Stimulated activated CD4-positive, alpha-beta T cell treated with anti-CD3 and anti-CD28 coated beads, Interleukin-15, amount 100 ng/mL, for 48 hours (primary cell): ENCODE measurements around the gene TNFRSF13B.
"Not testable (repeated sequence)": the region's sequence is repeated elsewhere in the genome, so short reads cannot be mapped to it uniquely, and the experiment has no call there.

ENCODE experiments used
- DNase-seq, 2 donors: peaks; one replicate each; pipeline ENCODE4 v3.0.0-alpha.2; 2020; ENCODE audit warnings: low read depth in 2 of 2

TNFRSF13B gene

DNA sequence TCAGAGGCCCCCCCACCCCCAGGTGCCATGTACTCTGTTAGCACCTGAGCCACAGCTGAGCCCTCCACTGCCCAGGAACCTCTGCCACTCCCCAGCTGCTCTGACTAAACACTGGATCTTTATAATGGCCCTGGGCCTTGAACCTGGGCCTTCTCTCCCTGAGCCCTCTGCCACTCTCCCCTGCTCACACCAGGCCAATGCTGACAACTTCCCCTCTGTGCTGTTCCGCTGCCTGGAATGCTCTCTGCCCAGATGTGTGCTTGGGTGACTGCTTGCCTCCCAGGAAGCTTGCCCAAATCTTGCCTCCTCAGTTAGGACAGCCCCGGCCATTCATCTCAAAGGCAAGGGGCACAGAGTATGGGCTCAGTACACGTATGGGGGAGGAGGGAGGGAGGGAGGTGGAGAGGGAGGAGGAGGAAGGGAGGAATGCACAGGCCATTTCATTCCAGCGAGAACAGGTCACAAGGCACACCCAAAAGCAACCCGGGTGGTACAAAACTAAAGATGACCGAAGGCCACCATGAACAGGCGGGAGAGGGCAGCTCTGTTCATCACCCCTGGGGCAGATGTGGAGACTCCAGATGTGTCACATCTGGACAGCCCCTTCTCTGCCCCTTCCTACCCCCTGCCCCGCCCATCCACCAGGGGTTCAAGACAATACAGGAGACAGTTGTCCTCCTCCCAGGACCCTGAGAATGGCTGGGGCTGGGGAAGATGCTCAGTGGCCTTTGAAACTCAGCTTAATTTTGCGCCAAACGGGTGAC, 15.3 kb upstream of the TNFRSF13B start:
- no peak for DNase-seq

DNA sequence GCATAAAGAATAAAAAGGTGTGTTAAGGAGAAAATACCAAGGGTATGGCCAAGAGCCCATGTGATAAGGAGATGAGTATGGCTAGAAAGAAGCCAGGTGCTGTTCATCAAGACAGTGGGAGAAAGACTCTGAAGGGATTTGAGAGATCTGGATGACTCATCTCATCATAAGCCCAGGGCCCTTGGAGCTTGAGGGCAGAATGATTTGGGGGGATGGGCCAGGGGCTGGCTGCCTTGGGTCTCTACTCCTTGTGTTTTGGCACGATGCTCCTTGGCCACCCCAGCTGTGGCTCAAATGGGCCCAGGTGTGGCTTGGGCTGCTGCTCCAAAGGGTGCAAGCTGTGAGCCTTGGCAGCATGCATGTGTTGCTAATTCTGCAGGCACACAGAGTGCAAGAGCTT, 14.5 kb upstream of the TNFRSF13B start:
- DNase-seq, result no peak

DNA sequence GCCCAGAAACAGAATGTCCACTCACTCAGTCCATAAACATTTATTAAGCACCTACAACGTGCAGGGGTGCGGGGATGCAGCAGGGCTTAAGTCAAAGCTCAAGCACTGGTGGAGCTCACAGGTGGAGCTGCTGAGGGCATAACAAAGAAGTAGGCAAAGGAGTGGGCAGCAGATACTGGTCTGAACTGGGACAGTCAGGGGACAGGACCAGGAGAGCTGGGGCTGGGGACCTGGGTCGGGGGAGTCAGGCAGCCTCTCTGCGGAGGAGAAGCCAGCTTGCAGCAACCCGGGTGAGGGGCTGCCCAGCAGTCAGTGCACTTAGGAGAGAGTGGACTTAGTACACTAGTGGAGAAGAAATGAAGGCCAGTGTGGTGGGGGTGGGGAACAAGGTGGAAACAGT, 10.0 kb upstream of the TNFRSF13B start:
- DNase-seq, result no peak

DNA sequence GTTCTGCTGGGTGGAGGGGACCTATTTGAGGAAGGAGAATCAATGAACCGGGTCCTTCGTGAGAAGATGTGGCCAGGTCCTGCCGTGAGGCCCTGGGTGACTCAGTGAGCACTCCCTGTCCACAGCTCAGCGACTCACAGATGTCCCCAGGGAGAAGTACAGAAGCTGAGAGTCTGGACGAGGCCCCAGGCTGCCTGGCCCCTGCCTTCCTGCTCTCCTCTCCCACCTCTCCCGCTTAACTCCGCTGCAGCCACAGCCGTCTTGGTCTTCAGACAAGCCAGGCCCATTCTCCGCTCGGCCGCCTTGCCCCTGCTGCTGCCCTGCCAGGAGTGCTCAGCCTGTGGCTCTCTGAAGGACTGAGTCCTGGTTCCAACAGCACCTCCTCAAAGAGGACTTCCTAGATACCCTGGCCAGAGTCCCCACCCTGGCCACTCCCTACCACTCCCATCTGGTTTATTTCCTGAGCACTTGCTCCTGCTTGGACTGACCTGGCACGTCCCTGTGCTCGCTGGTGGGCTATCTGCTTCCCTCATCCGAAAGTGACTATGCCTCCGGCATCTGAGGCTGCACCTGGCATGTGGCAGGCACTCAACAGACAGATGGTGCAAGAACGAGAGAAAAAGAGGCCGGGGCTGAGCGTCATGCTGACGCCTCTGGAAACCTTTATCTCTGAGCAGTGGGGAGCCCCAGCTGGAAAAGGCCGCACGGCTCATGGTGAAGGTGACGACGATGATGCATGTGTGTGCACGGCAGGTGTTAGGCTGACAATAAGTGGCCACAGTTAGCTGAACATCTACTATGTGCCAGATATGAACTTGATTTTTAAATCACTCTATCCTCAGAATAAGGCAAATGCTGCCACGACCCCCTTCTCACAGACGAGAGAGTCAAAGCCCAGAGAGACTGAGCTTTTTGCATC, 9.2 kb upstream of the TNFRSF13B start:
- no peak for DNase-seq

DNA sequence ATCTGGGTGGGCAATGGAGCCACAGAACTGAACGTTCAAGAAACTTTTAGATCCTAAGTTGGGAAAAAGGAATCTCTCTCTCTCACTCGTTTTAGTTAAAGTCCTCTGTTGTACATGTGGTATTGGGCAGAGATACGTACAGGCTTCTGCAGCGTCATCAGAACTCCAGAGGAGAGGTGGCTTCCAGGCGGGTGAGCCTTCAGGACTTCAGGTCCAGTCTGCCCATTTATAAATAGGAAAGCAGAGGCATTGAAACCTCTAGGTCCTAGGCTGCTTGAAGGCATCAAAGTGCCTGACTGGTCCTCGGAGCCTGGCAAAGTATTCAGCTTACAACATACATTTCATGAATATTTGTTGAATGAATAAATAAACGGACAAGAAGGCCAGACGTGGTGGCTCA, 8.1 kb upstream of the TNFRSF13B start:
- DNase-seq, result no peak

DNA sequence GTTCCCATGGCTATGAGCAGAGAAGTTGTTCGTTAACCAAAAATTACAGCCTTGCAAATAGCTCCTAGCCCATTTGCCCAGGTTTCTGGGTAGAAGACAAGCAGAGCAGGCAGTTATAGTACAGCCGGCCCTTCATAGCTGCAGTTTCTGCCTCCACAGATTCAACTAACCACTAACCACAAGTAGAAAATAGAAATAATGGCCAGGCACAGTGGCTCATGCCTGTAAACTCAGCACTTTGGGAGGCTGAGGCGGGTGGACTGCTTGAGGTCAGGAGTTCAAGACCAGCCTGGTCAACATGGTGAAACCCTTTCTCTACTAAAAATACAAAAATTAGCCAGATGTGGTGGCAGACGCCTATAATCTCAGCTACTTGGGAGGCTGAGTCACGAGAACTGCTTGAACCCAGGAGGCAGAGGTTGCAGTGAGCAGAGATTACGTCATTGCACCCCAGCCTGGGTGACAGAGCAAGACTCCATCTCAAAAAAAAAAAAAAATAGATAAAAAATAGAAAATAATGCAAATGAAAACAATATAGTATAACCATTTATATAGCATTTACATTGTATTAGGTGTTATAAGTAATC, 7.4 kb upstream of the TNFRSF13B start:
- not testable (repeated sequence) for DNase-seq

DNA sequence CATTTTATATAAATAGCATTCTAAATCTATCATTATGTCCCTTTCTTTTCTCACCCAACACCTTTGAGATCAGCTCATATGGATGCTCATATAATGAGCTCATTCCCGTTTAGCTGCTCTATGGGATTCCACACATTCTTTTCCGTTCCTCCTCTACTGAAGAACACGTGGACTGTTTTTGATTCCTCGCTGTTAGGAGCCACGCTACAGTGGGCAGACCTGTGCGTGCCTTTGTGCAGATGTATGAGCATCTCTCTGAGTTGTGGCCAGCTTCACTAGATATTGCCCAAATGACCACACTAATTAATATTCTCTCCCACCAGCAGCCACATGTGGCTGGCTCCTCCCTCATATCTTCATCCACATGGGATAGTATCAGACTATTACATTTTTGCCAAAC, 6.0 kb upstream of the TNFRSF13B start:
- no peak for DNase-seq

DNA sequence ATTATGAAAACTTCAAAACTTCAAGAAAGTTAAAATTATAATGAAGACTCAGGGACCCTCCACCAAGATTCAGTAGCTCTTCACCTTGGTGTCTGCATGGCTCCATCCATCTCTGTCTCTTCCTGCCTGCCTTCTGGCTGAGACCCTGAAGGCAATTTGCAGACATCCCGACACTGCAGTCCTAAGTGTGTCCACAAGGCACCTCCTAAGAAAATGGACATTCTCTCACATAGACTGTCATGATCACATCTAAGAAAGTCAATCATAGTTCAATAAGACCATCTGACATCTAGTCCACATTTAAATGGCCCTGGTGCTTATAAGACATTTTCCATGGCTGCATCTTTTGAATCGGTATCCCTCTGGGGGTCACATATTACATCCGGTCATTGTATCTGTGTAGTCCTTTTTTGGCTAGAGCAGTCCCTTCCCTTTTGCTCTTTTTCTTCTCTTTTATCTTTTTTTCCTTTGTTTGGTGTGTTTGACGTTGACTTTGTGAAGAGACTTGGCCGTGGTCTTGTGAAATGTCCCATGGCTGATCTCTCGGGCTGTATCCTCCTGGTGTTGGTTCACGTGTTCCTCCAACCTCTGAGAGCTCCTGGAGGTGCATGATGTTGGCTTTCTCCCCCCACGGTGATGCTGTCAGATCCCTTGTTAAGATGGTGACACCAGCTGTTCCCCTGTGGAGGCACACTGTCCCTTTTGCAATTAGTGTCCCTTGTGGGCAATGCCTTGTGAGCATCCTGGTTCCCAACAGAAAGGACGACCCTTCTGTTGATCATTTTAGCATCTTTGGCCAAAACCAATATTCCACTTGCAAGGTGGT, 5.0 kb upstream of the TNFRSF13B start:
- DNase-seq, result no peak

DNA sequence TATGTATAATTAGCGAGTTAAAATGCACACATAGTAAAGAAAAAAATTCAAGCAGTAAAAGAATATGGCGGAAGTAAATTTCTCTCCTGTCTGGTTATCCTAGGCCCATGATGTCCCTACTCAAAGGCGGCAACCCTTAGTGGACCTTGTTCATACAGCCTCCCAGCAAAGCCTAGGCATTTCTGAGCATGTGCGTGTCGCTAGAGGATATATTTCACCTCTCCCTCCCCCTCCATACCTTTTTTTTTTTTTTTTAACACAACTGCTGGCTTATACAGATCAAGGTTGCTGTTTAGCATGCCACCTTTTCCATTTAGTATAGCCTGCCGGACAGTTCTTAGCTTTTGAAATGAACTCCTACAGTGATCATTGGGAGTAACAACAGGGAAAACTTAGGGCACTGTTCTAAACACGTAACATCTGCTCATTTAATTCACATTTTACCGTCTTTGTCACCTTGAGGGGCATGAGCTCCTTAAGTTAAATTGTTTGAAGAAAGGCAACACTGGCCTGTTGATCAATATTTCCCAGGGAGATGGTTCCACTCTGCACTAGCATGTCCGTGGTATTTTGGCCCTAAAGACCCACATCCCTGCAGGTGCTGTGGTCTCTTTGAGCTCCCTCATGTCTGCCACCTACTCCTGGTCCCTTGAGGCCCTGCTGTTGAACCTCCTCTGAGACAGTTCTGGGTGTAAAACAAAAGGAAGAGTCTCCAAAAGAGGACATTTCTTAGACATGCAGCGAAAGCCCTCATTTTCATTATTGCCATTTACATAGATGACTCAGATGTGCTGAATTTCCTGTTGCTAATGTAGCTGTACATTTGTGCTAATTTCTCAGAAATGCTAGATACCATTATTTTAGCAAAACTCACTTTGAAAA, 4.1 kb upstream of the TNFRSF13B start:
- DNase-seq, result no peak

DNA sequence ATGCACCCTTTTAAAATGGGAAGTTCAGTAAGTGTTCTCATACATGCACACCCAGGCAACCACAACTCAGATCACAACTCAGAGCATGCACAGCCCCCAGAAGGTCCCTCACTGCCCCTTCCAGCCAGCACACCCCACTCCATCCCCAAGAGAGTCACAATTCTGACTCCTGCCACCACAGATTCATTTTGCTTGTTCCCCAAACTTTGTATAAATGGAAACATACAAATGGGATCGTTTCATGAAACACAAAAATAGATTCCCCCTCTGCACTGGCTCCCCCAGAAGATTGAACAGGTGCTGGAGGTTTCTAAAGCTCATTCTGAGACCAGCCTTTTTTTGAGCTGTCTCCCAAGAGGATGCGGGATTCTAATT, 3.3 kb upstream of the TNFRSF13B start:
- no peak for DNase-seq

DNA sequence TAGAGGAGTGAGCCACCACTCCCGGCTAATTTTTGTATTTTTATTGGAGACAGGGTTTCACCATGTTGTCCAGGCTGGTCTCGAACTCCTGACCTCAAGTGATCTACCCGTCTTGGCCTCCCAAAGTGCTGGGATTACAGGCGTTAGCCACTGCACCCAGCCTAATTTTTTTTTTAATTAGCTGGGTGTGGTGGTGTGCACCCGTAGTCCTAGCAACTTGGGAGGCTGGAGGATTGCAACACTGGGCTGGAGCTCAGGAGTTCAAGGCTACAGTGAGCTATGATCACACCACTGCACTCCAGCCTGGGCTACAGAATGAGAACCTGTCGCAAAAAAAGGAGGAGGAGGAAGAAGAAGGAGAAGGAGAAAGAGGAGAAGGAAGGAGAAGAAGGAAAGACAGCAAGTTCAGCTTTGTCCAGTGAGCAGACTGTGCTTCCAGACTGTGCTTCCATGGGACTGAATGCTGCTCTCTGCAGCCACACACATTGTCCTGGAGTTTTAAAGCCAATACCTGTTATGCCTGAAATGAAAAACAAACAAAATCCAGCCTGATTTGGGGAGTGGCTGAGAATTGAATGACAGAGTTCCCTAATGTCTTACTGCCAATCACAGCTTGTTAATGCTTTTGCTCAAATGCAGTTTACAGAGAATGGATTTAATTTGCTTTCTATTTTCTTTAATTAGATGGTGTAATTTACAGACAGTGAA, 2.8 kb upstream of the TNFRSF13B start:
- DNase-seq, result no peak

DNA sequence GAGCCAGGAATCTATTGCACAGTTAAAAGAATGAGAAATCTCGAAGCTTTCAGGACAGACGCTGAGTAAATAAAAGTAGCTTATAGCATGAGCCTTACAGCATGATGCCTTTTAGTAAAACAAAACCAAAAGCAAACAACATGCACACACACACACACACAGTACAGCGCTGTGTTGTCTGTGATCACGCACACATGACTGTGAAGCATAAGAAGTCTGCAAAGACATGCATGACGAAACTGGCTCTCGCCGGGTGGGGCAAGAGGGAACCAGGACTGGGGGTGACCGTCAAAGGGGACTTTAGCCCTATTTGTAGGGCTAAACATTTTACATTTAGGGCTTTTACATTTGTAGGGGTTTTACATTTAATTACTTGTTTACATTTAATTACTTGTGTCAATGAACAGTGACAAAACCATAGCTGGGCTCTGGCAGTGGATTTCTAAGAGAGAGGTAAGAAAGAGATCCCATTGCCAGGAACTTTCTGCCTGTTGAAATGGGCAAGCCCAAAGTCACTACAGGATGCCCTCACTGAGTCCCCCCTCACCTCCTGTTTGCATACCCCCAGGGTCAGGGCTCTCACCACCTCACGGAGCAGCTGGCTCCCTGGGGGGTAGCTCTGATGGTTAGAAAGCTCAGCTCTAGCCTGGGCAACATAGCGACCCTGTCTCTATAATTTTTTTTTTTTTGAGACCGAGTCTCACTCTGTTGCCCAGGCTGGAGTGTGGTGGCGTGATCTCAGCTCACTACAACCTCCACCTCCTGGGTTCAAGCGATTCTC, 2.0 kb upstream of the TNFRSF13B start:
- DNase-seq, result no peak

DNA sequence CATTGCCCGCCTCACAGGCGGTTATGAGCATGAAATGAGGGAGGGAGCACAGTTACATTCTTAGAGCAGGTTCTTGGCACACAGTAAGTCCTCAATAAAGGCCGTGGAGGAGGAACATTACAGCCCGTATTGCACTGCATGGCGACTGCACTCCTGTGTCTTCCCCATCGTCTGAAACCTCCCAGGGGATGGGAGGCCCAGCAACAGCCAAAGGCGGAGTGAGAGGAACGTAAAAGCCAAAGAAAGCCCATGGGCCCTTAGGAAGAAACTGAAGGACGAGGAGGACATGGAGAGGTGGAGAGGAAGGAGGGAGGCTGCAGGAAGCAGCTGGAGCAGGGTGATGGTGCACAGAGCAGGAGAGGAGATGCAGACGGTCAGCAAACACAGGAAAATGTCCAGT, 1.1 kb upstream of the TNFRSF13B start:
- DNase-seq, result not testable (repeated sequence)

DNA sequence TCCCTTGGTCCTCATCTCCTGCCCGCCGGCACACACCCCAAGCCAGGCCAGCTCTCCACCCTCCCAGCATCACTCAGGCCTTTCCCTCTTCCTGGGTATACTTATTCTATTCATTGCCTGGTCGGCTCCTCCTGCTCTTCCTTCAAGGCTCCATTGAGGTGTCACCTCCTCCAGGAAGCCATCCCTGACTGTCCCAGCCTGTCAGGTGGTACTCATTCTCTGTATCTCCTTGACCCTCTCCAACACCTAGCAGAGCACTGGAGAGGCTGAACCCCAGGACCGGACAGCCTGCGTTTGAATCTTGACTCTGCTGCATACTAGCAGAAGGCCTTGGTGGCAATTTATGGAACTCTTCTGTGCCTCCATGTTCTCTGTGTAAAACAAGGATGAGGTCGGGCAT, 428 bp upstream of the TNFRSF13B start:
- no peak for DNase-seq

DNA sequence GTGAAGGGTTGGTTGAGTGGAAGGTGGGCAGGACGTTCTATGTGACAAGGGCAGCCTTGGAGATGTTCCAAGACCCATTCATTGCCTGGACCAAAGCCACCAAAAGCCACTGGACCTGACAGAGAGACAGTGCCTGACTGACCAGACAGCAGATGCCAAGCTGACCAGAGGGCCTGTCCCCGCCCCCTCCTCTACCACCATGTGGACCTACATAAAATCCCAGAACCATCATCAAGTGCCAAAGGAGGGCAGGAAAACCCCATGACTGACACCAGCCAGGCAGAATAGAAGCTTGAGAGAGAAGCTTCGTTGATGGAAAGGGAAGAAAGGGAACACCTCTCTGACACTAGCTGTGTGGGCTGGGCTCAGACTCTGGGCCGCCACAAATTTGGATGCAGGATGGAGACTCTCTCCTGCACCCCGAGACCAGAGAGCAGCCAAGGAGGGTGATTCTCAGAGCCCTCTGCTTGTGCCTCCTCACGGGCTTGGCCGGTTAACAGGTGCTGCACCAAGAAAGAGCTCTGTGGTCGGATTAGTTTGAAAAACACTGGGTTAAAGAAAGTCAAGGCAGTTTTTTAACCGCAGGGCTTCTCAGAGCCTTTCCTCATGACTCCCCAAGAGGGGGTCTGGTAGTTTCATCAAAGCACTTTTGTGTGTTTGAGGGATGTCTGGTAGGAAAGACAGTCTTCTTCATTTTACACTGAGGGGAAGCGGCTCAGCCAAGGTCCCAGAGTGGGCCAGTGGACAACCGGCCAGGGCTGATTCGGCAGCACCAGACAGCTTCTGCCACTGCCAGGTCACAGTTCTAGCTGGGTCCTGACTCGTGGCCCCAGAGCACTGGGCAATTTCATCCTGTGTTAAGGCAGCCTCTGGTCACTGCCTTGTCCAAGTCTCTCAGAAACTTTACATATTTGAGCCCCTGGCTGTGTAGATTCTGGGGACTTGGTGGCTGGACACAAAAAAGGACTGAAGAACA, 1.7 kb downstream of the TNFRSF13B start:
- no peak for DNase-seq

DNA sequence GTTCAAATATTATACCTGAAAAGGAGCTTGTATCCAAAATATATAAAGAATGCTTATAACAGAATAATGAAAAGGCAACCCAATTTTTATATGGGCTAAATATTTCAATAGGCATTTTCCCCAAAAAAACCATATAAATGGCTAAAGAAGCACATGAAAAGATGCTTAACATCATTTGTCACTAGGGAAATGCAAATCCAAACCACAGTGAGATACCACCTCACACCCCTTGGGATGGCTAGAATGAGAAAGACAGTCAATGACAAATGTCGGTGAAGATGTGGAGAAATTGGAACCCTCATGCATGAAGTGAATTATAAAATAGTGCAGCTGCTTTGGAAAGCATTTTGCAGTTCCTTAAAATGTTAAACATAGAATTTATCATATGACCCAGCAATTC, 3.1 kb downstream of the TNFRSF13B start:
- no peak for DNase-seq

DNA sequence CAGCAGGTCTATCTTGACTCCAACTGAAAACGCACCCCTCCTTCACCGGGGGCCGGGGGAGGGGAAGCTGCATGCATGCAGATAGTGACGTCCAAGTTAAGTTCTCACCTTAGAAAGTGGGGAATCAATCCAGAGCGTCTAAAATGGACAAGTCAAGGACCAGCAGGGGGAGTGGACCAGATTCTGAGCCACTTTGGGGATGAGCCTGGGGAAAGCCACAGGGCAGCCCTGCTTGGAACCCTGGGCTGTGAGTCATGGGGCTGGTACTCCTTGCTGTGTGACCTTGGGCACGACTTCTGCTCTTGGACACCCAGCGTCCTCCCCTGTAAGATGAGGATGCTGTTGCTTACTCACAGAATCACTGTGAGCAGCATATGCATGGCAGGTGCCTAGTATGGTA, 9.1 kb downstream of the TNFRSF13B start:
- DNase-seq, result no peak

DNA sequence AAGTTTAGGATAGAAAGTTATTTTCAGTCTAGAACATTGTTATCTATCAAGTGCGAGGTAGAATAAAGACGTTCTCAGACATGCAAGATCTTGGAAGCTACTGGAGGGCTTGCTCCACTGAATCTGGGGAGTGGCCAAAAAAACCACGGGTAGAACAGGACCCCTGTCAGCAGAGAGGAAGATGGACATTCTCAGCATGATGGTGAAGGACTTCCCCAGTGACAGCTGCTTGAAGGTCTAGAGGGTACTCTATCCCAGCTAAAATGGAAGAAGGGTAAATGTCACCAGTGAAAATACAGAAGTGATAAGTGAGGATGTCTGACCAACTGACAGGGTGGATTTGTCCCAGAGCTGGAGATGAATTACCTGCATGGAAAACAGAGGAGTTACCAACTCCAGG, 10.1 kb downstream of the TNFRSF13B start:
- no peak for DNase-seq
